ENCODE measurements around the gene MAD1L1. TPM values are rescaled to one million over a fixed set of nuclear protein-coding genes. Genes with fewer than 3 reads are reported as not detected.

MAD1L1 gene
- total and polyA plus RNA-seq, 2 of the 4 experiments (the other 2 are of a cell fraction), result 29.0 to 40.9 TPM

GRCh38 chr7:2144926-2145325 lies 87.8 kb downstream of the MAD1L1 start:
- Histone ChIP-seq H2AFZ (replicated peaks; ENCODE audit: low read length, poor library complexity) (no peak overlapping the region), H2AK5ac (ENCODE audit: low read depth, low read length) (no peak overlapping the region), H4K8ac (ENCODE audit: low read depth in 2 of 2, low read length in 2 of 2) (no peak overlapping the region), H3K36me3 (ENCODE audit: control insufficient read depth, insufficient read depth, low read length) (peaks cover 18% of the 10 kb centered on the region; the same call in 1 of the 2 replicates), H3K79me1 (ENCODE audit: low read depth in 1 of 2, low read length in 2 of 2) (peaks cover 0 to 10% of the 10 kb centered on the region in 2 experiments; a peak in 2 of 4 replicates), H2BK20ac (ENCODE audit: low read depth, low read length) (no peak overlapping the region), H3K27ac (ENCODE audit: insufficient read depth, low read length) (no peak overlapping the region), H3K23ac (ENCODE audit: low read depth, low read length) (no peak overlapping the region), H4K5ac (ENCODE audit: low read depth, low read length) (no peak overlapping the region), H4K20me1 (ENCODE audit: insufficient read depth, low read length) (peaks cover 3% of the 10 kb centered on the region; the same call in 1 of the 2 replicates), H3K9me1 (ENCODE audit: insufficient read depth, low read length) (0 out of 2 replicates have a peak, but pooled peaks cover 7% of the 10 kb centered on the region), H3K9ac (ENCODE audit: low read depth, low read length) (no peak overlapping the region), H3K56ac (ENCODE audit: extremely low read depth, insufficient read depth, low read length) (no peak overlapping the region), H2BK15ac (ENCODE audit: low read depth, low read length) (no peak overlapping the region), H3K9me3 (ENCODE audit: control insufficient read depth, insufficient read depth, low read length) (no peaks in the 10 kb centered on the region), H3K4ac (ENCODE audit: low read depth, low read length) (no peak overlapping the region), H4K91ac (ENCODE audit: insufficient read depth, low read depth, low read length) (no peak overlapping the region), H3K14ac (replicated peaks; ENCODE audit: low read depth, low read length) (no peak overlapping the region), H3K4me3 (ENCODE audit: insufficient read depth, low read depth, low read length) (no peak overlapping the region), H2AK9ac (replicated peaks; ENCODE audit: low read depth, low read length, poor library complexity) (no peak overlapping the region), H3K4me2 (ENCODE audit: low read depth, low read length) (no peak overlapping the region), H3K18ac (ENCODE audit: low read depth, low read length) (no peak overlapping the region), H3K27me3 (ENCODE audit: control insufficient read depth, insufficient read depth, low read length) (no peaks in the 10 kb centered on the region), H2BK120ac (ENCODE audit: low read depth, low read length) (no peak overlapping the region), H3K4me1 (ENCODE audit: control insufficient read depth, insufficient read depth, low read length) (no peaks in the 10 kb centered on the region), H2BK5ac (ENCODE audit: low read depth, low read length, poor library complexity, severe bottlenecking) (no peak overlapping the region)
- TF ChIP-seq SMC3 (IDR thresholded peaks at IDR 0.05; ENCODE audit: low read depth, low read length), result no peak
- no peak for TF ChIP-seq ELK1 (IDR thresholded peaks at IDR 0.05; ENCODE audit: borderline replicate concordance, low read depth, low read length)
- no peak for TF ChIP-seq BHLHE40 (IDR thresholded peaks at IDR 0.05; ENCODE audit: low read depth, low read length)
- TF ChIP-seq MAFK (IDR thresholded peaks at IDR 0.05; ENCODE audit: low read depth, low read length), result no peak
- no peak for TF ChIP-seq CTCF (conservative IDR thresholded peaks at IDR 0.05; ENCODE audit: low read depth, low read length)
- TF ChIP-seq RAD21 (IDR thresholded peaks at IDR 0.05; ENCODE audit: low read length), result no peak
- no peak for TF ChIP-seq NFE2L2 (IDR thresholded peaks at IDR 0.05; ENCODE audit: low read depth, low read length)
- no peak for TF ChIP-seq FOS (IDR thresholded peaks at IDR 0.05; ENCODE audit: low read depth, low read length)
- no peak for TF ChIP-seq POLR2A (IDR thresholded peaks at IDR 0.05; ENCODE audit: low read depth, low read length)
- no peak for TF ChIP-seq RFX5 (IDR thresholded peaks at IDR 0.05; ENCODE audit: low read depth, low read length)
- no peak for TF ChIP-seq MAZ (IDR thresholded peaks at IDR 0.05; ENCODE audit: borderline replicate concordance, low read depth, low read length)
- TF ChIP-seq CEBPB (IDR thresholded peaks at IDR 0.05; ENCODE audit: low read depth, low read length), result no peak
- TF ChIP-seq CHD1 (IDR thresholded peaks at IDR 0.05; ENCODE audit: low read depth, low read length), result no peak
- TF ChIP-seq MXI1 (IDR thresholded peaks at IDR 0.05; ENCODE audit: borderline replicate concordance, low read depth, low read length), result no peak
- TF ChIP-seq RCOR1 (IDR thresholded peaks at IDR 0.05; ENCODE audit: insufficient replicate concordance, low read length), result no peak
- in situ Hi-C loops (cut with MboI; ENCODE audit: low sequenced_read_pairs), result no loop called here
- dilution Hi-C loops (cut with HindIII; ENCODE audit: low sequenced_read_pairs, unreplicated experiment), result no loop called here
- DNase-seq (no peak), ATAC-seq (ENCODE audit: low read depth) (no peak)
- POLR2A ChIA-PET (ENCODE audit: unreplicated experiment), result no interaction called here
- BruUV-seq (replicated peaks), result no TSS peak
- CTCF ChIA-PET, result no interaction called here
- 100% methylated on average over 7 of the region's 15 CpGs; no CpG with 5 or more reads in 1 of the 2 experiments for WGBS, 2 experiments (ENCODE audit: extremely low coverage in 2 of 2, insufficient read length in 1 of 2)
- intact Hi-C loops (cut with micrococcal nuclease), result no loop called here
